IPS DF 4.7 (cell line): ENCODE measurements around the gene CD247.
"Not testable (repeated sequence)": the region's sequence is repeated elsewhere in the genome, so short reads cannot be mapped to it uniquely, and the experiment has no call there.

ENCODE experiments used
- DNase-seq: peaks from one replicate; pipeline ENCODE4 v3.0.0-alpha.2; 2013; ENCODE audit warnings: low spot score; ENCODE audit errors: extremely low read depth

The CD247 gene

GRCh38 chr1:167518331-167518700 lies at the start of gene CD247:
Gene CD247 (minus strand): TSS chr1:167518529. CDS start chr1:167518465, 64 bp downstream.
- DNase-seq = no peak

- DNase-seq = no peak
Measured at GRCh38 chr1:167567663-167568062, 49.3 kb upstream of the CD247 start.

- no peak for DNase-seq
Measured at GRCh38 chr1:167566766-167567165, 48.4 kb upstream of the CD247 start.

GRCh38 chr1:167565922-167566321 lies 47.6 kb upstream of the CD247 start:
- no peak for DNase-seq

- DNase-seq = no peak
Measured at GRCh38 chr1:167564612-167565270, 46.4 kb upstream of the CD247 start.

GRCh38 chr1:167563579-167564246 lies 45.4 kb upstream of the CD247 start:
- DNase-seq = no peak

- DNase-seq = no peak
Measured at GRCh38 chr1:167562702-167563101, 44.4 kb upstream of the CD247 start.

- DNase-seq = no peak
Measured at GRCh38 chr1:167561753-167562152, 43.4 kb upstream of the CD247 start.

GRCh38 chr1:167555971-167556714 lies 37.8 kb upstream of the CD247 start:
- peak; percentile 64 for DNase-seq

GRCh38 chr1:167555072-167555471 lies 36.7 kb upstream of the CD247 start:
- DNase-seq = not testable (repeated sequence)

- DNase-seq = no peak
Measured at GRCh38 chr1:167554028-167554779, 35.9 kb upstream of the CD247 start.

GRCh38 chr1:167553136-167554027 lies 35.1 kb upstream of the CD247 start, which contains the start of gene CREG1:
Gene CREG1 (minus strand): TSS chr1:167553762.
- DNase-seq = no peak

- no peak for DNase-seq
Measured at GRCh38 chr1:167551362-167551761, 33.0 kb upstream of the CD247 start.

- no peak for DNase-seq
Measured at GRCh38 chr1:167548059-167548932, 30.0 kb upstream of the CD247 start.

- no peak for DNase-seq
Measured at GRCh38 chr1:167546935-167547334, 28.6 kb upstream of the CD247 start.

GRCh38 chr1:167545349-167545748 lies 27.0 kb upstream of the CD247 start:
- DNase-seq = no peak

- no peak for DNase-seq
Measured at GRCh38 chr1:167544447-167545093, 26.2 kb upstream of the CD247 start.

- no peak for DNase-seq
Measured at GRCh38 chr1:167543199-167543990, 25.1 kb upstream of the CD247 start.
